PFSK-1 (cell line): ENCODE measurements around the gene GAREM2.

Experiments
- FOXP2 ChIP-seq: optimal IDR thresholded peaks from 2 replicates; pipeline ENCODE3; 2011; ENCODE audit warnings: borderline replicate concordance, control low read depth, inconsistent platforms; ENCODE audit not compliant: insufficient read depth; ENCODE audit errors: extremely low read length, extremely low read depth
- POLR2AphosphoS5 ChIP-seq: IDR thresholded peaks from 2 replicates; pipeline ENCODE4 v1.6.1; 2012; ENCODE audit warnings: low read depth, mild to moderate bottlenecking, control low read depth, low read length, moderate library complexity
- REST ChIP-seq, 2 experiments: IDR thresholded peaks; 2 replicates each; pipeline versions ENCODE4 v1.6.1 to v1.8.0; 2011 to 2012; ENCODE audit warnings: low read depth in 2 of 2, low read length in 2 of 2, control low read depth in 1 of 2, inconsistent platforms in 1 of 2, mild to moderate bottlenecking in 1 of 2, moderate library complexity in 1 of 2; ENCODE audit not compliant: insufficient read depth in 1 of 2
- SIN3A ChIP-seq: IDR thresholded peaks from 2 replicates; pipeline ENCODE4 v1.6.1; 2012; ENCODE audit warnings: mild to moderate bottlenecking, low read length, moderate library complexity, borderline replicate concordance; ENCODE audit not compliant: insufficient read depth
- TAF1 ChIP-seq: IDR thresholded peaks from 2 replicates; pipeline ENCODE4 v1.6.1; 2012; ENCODE audit warnings: low read length, control low read depth, borderline replicate concordance; ENCODE audit not compliant: insufficient read depth

The GAREM2 gene

GRCh38 chr2:26217720-26218119 is 44.8 kb downstream of the GAREM2 start:
- TF ChIP-seq FOXP2 (no peak), SIN3A (no peak), TAF1 (no peak), POLR2AphosphoS5 (no peak), REST (IDR thresholded peaks at IDR 0.05; ENCODE audit: insufficient read depth in 1 of 2, low read depth in 2 of 2, low read length in 2 of 2) (no peak)

- TF ChIP-seq POLR2AphosphoS5 (no peak), REST (IDR thresholded peaks at IDR 0.05; ENCODE audit: insufficient read depth in 1 of 2, low read depth in 2 of 2, low read length in 2 of 2) (no peak), SIN3A (no peak), TAF1 (no peak), FOXP2 (no peak)
Measured at GRCh38 chr2:26223018-26223417, 50.1 kb downstream of the GAREM2 start.

- TF ChIP-seq TAF1 (no peak), POLR2AphosphoS5 (no peak), REST (IDR thresholded peaks at IDR 0.05; ENCODE audit: insufficient read depth in 1 of 2, low read depth in 2 of 2, low read length in 2 of 2) (no peak), SIN3A (no peak), FOXP2 (no peak)
Measured at GRCh38 chr2:26224095-26224494, 51.2 kb downstream of the GAREM2 start.

- TF ChIP-seq TAF1 (no peak), POLR2AphosphoS5 (no peak), REST (IDR thresholded peaks at IDR 0.05; ENCODE audit: insufficient read depth in 1 of 2, low read depth in 2 of 2, low read length in 2 of 2) (no peak), SIN3A (no peak), FOXP2 (no peak)
Measured at GRCh38 chr2:26229595-26229994, 56.7 kb downstream of the GAREM2 start.

- TF ChIP-seq REST (IDR thresholded peaks at IDR 0.05; ENCODE audit: insufficient read depth in 1 of 2, low read depth in 2 of 2, low read length in 2 of 2) (no peak), SIN3A (no peak), FOXP2 (no peak), TAF1 (no peak), POLR2AphosphoS5 (no peak)
Measured at GRCh38 chr2:26230806-26231205, 57.9 kb downstream of the GAREM2 start.
